GM19324 (cell line): Measurements from ENCODE around the gene C2CD4B.

ENCODE experiments used
- ATAC-seq: cut with Tn5 transposase; IDR thresholded peaks from one replicate; pipeline ENCODE4 v1.9.1; 2021; ENCODE audit warnings: mild to moderate bottlenecking, moderate library complexity; ENCODE audit not compliant: unreplicated experiment, low FRiP score

The C2CD4B gene

DNA sequence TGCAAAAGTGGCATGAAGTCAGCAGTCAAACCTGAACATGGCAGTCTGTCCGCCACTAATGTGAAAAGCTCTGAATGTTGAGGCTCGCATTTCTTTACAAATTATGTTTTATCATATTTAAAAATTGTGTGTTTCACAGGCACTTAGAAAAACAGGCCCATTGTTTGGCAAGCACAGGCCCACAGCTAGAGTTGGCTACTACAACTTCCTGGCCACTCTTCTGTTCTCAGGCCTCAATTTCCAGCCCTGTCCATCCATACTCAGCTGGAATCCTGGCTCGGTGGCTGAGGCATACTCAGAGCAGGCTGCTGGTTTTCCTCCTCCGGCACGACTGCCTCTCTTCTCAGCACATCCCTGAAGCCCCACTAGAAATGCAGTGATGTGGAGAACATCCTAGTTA, 44.3 kb downstream of the C2CD4B start:
- ATAC-seq, result no peak

DNA sequence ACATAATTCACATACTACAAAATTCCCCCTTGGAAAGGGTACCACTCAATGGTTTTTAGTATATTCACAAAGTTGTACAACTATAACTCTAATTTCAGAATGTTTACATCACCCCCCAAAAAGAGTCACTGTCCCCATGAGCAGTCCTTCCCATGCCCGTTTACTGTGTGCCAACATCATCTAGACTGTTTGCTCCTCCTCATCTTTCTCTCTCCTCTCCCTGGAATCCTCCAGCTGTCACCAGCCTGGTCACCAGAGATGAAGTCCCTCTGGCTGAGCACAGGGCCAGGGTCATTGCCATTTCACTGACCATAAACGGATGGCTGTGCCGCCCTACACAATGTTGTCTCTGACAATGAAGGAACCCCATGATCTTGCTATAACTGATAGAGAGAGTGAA, 45.2 kb downstream of the C2CD4B start:
- no peak for ATAC-seq

DNA sequence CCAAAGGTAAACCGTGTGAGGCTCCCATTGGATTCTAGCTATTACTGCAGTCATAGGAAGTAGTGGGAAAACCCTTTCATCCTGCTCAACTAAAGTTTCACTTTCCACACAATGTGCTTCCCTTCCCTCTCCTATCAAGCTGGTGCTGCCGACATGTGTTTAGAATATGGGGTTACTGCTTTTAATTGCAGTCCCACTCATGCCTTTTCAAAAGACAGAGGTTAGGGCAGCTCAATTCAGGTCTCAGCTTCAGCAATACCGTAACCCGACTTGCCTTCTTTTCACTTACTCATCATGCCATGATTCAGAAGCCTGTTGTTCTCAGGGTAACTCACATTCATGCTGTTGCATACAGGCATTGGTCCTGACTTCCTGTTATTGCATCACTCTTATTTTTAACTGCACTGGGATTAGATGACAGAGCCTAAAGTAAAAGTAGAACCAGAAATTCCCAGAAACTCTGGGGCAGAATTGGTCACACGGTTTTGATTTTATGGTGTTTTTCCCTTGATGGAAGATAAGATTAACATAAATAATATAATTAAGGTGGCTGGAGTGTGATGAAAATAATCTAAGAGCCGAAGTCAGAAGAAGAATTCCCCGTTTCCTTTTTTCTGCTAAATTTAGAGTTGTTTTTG, 45.7 kb downstream of the C2CD4B start:
- ATAC-seq, result no peak

DNA sequence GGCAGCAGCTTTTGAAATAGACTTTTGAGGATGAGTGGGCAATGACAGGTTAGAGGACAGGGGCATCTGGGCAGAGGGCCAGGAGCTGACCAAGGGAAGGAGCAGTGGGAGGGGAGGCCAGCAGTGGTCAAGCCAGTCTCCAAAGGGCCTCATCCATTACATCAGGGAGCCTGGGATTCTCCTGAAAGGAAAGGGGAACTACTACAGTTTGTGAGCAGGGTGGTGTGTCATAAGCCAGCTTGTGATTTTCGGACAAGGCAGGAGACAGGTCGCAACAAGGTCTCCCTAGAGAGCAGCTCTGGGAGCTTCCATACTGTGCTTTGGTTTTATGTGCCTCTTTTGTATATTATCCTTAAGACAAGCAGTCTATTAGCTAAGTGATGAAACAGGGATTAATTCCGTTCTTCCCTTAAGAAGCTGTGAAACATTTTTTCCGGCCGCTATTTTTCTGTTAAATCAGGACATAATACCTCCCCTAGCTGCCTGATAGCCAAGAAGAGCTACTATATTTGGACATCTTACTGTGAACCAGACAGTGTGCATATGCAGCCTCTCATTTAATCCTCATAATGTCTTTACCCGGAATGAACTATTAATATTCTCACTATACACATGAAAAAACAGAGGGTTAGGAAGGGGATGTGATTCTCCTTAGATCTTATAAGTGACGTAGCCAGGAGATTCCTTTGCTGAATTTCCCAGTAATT, 46.4 kb downstream of the C2CD4B start:
- no peak for ATAC-seq

DNA sequence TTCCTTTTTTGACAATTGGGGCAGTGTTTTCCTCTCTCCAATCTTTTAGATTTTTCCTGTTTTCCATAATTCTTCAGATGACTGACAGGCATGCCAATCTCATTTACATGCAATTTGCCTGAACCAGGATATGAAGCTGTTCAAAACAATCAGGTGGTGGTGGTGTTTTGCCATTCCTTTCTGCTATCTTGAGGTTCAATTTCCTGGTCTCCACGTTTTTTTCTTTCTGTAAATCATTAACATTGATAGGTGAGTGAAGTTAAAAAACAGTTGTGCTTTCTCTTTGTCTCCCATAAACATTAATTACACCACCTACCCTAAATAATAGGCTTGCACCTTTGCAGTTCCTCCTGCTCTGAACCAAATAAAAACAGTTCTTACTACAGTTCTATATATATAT, 49.2 kb downstream of the C2CD4B start:
- no peak for ATAC-seq
